ENCODE data around the gene ADAR. TPM values are rescaled to one million over a fixed set of nuclear protein-coding genes. Genes with fewer than 3 reads are reported as not detected.

The ADAR gene
- total RNA-seq, 1 donor from 2014 or later: 209 TPM

- ATAC-seq (ENCODE audit: low read depth) (peak; percentile 2), DNase-seq (peak; percentile 53)
- no peak for TF ChIP-seq CTCF (IDR thresholded peaks at IDR 0.05)
- peaks cover 45% of the 10 kb centered on the region for H3K36me3 Mint-ChIP-seq (ENCODE audit: low read depth)
- H3K27me3 Mint-ChIP-seq: no peaks in the 10 kb centered on the region
- intact Hi-C loops (cut with micrococcal nuclease): loop anchor here (1.0 to 10.0 kb wide), 10 partner anchors 50 to 831 kb away; partner anchors contain the start of genes ADAR, ATP8B2, CKS1B and INTS3
- peak within 1 kb of the TSS; percentile 95 for H3K4me3 Mint-ChIP-seq
- H3K9me3 Mint-ChIP-seq: no peaks in the 10 kb centered on the region
- ChIA-PET CTCF (interaction anchor here (1.1 kb wide), 1 partner anchor 79 kb away, joined by 3 read pairs; no protein-coding TSS in a partner anchor), POLR2A (interaction anchor here (0.6 to 1.0 kb wide), 6 partner anchors 66 to 906 kb away, joined by 3 to 9 read pairs (median 4); no protein-coding TSS in a partner anchor)
- peak within 1 kb of the TSS; percentile 91 for H3K27ac Mint-ChIP-seq
- H3K4me1 Mint-ChIP-seq: peaks cover 35% of the 10 kb centered on the region
Measured at GRCh38 chr1:154557939-154558719, 49.9 kb downstream of the ADAR start, which contains the start of gene UBE2Q1. Gene UBE2Q1, minus strand, starts transcription at chr1:154558662. Its CDS starts 109 bp downstream, at chr1:154558553.

- H3K9me3 Mint-ChIP-seq: no peaks in the 10 kb centered on the region
- ATAC-seq (ENCODE audit: low read depth) (no peak), DNase-seq (no peak)
- H3K27ac Mint-ChIP-seq: peak overlapping the region; percentile 83
- CTCF ChIA-PET: interaction anchor here (1.1 kb wide), 1 partner anchor 78 kb away, joined by 3 read pairs; no protein-coding TSS in a partner anchor
- H3K27me3 Mint-ChIP-seq: no peaks in the 10 kb centered on the region
- no peak for TF ChIP-seq CTCF (IDR thresholded peaks at IDR 0.05)
- intact Hi-C loops (cut with micrococcal nuclease): loop anchor here (5.0 to 10.0 kb wide), 3 partner anchors 400 to 830 kb away; partner anchors contain the start of genes INTS3, KRTCAP2, PBXIP1 and TRIM46
- H3K4me1 Mint-ChIP-seq: peaks cover 35% of the 10 kb centered on the region
- H3K4me3 Mint-ChIP-seq: peak overlapping the region; percentile 88
- peaks cover 52% of the 10 kb centered on the region for H3K36me3 Mint-ChIP-seq (ENCODE audit: low read depth)
- POLR2A ChIA-PET: interaction anchor here (0.9 to 1.0 kb wide), 2 partner anchors 230 to 321 kb away, joined by 3 to 4 read pairs; no protein-coding TSS in a partner anchor
Measured at GRCh38 chr1:154557248-154557938, 50.6 kb downstream of the ADAR start.

- no peak overlapping the region for H3K27ac Mint-ChIP-seq
Measured at GRCh38 chr1:154556422-154556821, 51.6 kb downstream of the ADAR start.

More at GRCh38 chr1:154556422-154556821, 51.6 kb downstream of the ADAR start:
- peaks cover 35% of the 10 kb centered on the region for H3K4me1 Mint-ChIP-seq
- no peaks in the 10 kb centered on the region for H3K9me3 Mint-ChIP-seq
- no peak for TF ChIP-seq CTCF (IDR thresholded peaks at IDR 0.05)
- ATAC-seq (ENCODE audit: low read depth) (no peak), DNase-seq (no peak)
- peaks cover 62% of the 10 kb centered on the region for H3K36me3 Mint-ChIP-seq (ENCODE audit: low read depth)
- ChIA-PET POLR2A (interaction anchor here (0.9 to 1.1 kb wide), 2 partner anchors 56 to 229 kb away, joined by 3 to 6 read pairs; no protein-coding TSS in a partner anchor), CTCF (no interaction called here)
- H3K4me3 Mint-ChIP-seq: peak overlapping the region; percentile 15
- no peaks in the 10 kb centered on the region for H3K27me3 Mint-ChIP-seq
- intact Hi-C loops (cut with micrococcal nuclease): loop anchor here (5.0 to 10.0 kb wide), 3 partner anchors 401 to 829 kb away; partner anchors contain the start of genes INTS3, KRTCAP2, PBXIP1 and TRIM46
